ENCODE measurements around the gene TUT1.
"Not testable (repeated sequence)": the region's sequence is repeated elsewhere in the genome, so short reads cannot be mapped to it uniquely, and the experiment has no call there.

The TUT1 gene

DNA sequence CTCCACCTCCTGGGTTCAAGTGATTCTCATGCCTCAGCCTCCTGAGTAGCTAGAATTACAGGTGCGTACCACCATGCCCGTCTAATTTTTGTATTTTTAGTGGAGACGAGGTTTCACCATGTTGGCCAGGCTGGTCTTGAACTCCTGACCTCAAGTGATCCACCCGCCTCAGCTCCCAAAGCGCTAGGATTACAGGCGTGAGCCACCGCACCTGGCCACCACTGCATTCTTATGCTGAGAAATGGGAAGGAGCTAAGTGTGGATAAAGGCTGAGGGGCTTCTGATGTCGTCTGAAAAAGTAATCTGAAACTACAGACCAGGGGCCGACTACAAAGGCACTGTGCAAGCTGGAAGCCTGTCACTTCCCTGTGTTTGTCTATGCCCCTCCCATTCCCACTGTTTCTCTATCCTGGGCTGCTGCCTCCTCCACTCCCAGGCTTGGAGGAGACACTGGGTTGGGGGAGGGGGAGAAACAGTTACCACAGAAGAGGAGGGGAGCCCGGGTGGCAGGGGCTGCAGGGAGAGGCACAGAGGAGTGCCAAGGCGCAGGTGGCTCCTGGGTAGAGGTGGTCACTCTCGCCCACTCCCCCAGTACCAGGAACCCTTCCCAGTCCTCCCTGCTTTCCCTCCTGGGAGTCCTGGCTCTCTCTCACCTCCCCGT, 13.3 kb upstream of the TUT1 start:
- DNase-seq, result no peak

DNA sequence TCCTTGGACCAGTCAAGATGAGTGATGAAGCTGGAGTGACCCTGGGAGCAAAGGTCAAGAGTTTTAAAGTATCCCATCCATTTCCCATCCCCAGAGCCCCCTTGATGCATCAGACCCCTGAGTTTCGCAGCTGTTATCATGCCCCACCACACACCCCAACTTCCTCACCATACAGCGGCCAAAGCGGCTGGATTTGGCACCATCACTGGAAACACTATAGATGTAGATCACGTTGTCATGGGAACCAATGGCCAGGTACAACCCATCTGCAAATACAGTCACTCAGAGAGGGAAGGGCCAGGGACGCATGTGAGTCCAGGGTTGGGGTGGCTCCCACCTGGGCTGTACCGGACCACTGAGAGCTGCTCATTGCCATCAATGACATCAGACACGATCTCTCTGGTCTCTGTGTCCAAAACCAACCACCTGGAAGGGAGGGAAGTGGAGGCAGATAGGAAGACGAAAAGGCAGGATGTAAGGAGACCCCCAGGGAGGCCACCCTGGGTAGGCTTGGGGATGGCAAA, 12.5 kb upstream of the TUT1 start:
- no peak for DNase-seq

DNA sequence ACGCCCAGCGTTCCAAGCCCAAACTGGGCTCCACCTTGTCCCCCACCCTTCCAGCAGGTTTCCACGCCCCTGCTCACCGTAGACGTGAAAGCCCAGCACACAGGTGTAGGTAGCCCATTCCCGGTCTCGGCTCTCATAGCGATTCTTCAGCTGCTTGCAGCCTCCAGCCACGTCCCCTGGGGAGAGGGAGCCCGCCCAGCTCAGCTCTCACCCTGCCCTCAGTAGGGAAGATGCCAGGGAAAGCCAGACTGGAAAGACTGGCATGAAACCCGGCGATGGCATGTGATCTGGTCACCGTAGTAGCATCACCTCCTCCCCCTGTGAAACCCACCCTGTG, 11.7 kb upstream of the TUT1 start:
- DNase-seq, result no peak

DNA sequence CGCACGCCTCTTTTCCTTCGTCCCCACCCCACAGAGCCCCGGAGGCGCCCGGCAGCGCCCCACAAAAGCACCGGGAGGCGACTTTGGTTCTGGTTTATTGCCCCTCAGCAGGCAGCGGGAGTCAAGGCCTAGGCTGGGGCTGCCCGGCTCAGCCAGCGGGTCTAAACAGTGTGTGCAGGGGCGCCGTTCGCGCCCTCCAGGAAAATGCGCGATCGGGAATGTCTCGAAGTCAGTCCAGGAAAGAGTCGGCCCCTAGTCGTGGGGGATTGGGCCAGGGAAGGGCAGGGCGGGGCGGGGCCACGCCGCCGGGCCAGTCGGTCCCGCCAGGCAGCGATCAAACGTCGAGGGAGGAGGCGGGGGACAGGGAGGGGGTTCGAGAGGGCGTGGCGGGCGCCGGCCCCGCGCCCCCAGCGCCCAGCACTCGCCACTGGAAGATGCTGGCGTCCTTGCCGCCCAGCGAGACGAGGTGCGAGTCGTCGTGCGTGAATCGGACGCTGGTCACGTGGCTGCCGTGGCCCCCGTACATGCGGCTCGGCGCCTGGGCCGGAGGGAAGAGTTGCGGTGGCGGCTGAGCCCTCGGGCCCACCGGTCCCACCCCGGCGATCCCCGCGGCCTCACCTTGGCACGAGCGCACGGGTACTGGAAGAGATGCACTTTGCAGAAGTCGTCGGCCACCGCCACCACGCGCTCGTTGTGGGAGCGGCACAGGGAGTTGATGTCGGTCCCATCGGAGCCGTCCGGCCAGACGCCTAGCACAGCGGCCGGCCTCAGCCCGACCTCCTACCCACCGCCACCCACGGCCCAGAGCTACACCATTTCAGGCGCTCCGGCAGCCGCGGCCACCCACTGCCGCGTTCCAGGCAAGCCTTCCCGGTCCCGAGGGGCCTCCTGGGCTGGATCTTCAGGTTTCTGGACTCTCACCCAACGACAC, 11.1 kb upstream of the TUT1 start:
- DNase-seq, result peak; percentile 69

DNA sequence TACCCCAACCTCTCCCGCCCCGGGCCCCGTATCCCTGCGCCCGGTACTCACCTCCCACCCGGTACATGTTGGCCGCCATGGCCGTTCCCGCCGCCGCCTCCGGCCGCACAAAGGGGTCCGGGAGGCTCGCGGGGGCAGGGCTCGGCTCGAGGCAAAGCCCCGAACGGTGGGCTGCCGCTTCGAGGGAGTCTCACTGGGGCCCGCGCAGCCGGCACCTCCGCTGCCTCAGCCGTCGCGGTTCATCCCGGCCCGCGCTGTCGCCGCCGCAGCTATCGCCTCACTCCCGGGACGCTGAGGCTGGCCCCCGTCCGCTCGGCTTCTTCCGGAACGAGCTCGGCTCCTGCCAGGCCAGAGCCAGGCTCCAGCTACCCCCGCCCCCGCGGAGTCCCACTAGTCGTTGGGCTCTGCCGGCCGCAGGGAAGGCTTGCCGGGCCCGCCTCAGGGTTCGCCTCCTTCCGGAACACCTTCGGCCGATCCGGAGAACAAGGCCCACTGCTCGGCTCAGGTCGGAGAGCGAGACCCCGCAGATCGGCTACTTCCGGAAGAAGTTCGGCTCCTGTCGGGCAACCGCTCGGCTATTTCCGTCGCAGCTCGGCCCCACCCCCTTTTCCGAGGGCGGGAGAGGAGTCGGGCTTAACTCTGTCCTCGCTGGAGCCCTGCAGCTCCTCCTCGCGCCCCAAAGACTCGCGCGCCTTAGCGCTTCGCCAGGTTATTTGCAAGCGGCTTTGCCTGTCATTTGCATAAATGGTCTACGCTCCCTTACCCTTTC, 10.2 kb upstream of the TUT1 start, which contains the start of gene MTA2:
TSS of gene MTA2 (minus strand) at position 494 of the 769 bp plus-strand sequence. CDS start at position 79, 415 bp downstream.
- peak; percentile 98 for DNase-seq

DNA sequence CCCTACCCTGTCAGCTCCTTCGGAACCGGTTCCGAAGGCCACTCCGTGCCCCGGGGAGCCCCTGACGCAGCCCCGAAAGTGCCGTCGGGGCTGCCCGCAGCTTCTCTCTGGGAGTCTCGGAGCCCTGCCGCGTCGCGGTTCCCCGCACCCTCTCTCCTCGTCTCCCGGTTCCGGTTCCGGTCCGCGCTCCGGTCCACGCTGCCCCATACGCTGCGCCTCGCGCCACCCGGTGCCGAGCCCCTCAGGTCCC, 9.7 kb upstream of the TUT1 start:
- no peak for DNase-seq

DNA sequence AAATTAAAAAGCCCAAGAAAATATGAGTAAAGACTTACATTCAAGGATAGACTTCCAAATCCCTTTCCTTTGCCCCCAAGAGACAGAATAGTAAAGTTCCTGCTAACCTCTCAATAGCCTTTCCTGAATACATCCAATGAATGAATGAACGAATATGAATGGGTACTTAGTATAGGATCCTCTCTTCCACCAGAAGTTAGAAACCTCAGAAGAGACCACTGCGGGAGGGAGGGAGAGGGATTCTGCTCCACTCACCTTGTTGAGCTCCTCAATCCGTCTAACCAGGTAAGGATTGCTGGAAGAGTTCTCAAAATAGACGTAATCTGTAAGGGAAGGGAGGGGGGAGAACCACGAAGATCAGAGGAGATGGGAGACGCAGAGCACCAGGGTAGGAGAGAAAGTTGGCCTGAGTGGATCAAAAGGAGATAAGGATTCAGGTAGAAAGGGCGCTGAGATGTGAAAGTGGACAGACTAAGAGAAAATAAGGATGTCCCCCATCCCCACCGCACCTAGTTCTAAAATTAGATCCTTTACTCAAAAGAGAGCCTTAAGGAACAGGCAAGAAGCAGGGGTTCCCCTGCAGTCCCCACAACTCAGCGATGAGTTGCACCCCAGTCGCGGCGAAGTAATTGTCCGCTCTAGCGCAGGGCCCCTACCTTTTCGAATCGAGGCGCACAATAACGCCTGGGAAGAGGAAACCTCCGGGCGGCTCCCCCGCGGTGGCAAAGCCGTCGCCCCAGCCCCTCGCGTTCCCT, 9.2 kb upstream of the TUT1 start:
- DNase-seq, result no peak

DNA sequence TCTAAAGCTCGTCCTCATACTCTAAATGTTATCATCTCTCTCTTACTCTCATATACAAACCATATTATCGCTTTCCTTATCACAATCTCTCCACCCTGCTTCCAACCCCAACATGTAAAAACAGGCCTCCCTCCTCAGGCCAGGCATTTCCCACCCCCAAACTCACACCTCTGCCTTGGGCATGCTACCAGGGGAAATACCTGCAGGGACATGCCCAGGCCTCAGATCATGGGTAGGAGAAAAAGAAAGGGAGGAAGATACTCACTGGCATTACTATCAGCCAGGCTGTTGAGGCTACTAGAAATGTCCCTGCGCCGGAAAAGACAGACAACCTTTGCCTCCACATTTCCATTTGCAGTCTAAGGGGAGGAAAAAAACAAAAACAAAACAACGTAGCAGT, 8.6 kb upstream of the TUT1 start:
- peak; percentile 16 for DNase-seq

DNA sequence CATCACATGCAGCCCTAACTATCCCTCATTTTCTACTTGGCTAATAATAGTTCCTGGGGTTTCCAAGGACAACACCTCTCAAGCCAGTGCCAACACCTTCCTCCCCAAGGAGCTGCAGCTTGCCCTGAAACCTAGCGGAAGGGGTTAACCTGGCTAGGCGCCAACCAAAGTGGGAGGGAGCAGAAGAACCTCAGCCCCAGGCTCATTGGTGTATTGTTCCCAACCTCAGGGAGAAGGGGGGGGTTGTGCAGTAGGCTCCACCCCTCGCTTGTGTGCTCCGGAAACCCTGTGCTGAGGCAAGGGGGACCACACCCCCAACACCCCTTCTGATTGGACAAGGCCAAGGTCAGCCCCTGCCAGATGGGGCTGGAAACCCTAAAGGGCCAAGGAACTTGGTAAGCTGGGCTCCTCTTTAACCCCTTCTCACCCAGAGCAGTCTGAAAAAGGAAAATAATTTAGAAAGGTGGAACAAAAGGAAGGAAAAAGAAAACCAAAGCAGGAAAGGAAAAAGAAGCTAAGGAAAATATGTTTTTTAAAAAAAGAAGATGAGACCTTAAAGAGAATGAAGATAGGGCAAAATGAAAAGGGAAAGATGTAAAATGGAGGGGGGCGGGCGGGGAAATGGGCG, 7.9 kb upstream of the TUT1 start:
- peak; percentile 84 for DNase-seq

DNA sequence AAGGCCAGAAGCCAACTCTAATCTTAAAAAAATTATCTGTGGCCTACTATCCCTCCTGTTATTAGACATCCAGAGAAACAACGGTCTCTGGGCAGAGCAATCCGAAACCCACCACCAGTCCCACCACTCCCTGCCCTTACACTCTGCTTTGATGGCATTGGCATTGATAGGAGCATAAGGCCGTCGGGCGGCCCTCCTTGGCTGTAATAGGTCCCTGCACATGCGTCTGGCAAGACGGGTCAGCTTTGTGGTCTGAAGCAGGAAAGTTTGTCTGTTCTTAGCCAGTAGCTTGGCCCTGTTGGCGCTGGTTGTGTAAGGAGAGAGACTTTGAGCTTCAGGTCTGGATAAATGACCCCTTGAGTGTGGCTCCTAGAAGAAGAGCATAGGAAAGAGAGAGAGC, 3.8 kb upstream of the TUT1 start:
- no peak for DNase-seq

DNA sequence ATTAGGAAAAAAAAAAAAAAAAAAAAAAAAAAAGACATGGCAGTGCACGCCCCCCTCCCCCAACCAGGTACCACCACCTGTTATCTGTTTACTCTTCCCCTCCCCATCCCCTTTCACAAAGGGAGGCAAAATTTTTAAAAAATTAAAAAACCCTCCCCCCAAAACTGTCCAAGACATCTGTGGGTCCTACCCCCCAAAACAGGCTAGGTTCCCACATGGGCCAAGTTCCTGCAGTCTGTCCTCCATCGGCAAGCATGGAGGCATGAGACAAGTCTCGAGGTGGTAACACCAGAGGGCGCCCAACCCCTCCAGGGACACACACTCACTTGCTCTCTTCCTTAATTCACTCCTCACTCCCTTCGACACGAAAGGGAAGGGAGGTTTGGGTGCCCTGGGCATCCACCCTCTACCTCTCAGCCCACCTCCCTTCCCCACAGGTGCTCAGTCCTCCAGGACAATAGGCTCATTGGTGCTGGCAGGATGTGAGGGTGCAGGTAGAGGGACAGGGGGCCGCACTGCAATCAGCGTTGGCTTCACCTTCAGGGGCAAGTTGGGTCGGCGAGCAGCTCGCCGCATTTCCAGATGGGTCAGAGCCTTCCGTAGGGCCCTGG, 2.2 kb upstream of the TUT1 start:
- DNase-seq, result peak; percentile 68

DNA sequence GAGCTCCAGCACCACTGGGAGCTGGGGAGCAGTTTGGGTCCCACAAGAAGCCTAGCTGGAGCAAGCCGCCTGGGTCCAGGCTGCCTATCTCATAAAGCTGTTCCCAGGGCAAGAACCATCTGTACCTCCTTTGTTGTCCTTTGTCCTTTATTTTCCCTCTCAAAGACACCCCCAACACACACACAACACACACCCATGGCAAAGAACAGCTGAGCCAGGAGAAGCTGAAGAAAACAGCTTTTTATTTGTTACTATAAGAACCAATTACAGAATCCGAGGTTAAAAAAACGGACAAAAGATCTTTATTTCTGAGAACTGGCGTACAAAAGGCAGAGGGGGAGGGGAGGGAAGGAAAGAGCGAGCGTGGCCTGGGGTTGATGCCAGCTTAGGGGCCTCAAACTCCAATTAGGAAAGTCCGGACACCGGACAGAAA, 1.7 kb upstream of the TUT1 start:
- DNase-seq, result no peak

DNA sequence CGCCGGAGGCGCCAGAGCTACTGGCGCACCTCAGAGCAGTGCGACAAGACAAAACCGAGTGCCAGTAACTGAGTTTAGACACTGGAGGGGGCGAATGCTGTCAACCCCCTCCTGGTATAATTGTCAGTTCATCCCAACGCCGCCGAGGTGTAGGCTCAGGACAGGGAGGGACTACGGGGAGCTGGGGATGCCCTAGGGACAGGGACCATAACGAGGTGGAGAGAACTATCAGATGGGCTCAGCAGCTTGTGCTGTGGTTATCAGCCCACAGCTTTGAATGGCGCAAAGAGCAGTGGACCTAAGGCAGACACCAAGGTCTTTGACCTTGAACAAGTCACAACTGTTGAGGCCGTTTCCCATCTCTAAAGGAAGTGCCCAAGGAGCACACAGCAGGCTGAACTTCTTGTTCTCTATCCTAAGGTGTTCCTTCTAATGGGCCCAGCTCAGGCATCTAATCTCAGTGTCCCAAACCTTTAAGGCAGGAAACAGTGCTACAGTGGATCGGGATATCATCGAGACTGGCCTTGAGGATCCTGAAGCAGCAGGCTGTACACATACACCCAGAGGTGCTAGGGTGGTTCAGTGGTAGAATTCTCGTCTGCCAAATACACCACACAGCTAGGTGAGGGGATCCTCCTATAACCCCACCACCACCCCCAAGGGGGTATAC, 958 bp upstream of the TUT1 start:
- no peak for DNase-seq

DNA sequence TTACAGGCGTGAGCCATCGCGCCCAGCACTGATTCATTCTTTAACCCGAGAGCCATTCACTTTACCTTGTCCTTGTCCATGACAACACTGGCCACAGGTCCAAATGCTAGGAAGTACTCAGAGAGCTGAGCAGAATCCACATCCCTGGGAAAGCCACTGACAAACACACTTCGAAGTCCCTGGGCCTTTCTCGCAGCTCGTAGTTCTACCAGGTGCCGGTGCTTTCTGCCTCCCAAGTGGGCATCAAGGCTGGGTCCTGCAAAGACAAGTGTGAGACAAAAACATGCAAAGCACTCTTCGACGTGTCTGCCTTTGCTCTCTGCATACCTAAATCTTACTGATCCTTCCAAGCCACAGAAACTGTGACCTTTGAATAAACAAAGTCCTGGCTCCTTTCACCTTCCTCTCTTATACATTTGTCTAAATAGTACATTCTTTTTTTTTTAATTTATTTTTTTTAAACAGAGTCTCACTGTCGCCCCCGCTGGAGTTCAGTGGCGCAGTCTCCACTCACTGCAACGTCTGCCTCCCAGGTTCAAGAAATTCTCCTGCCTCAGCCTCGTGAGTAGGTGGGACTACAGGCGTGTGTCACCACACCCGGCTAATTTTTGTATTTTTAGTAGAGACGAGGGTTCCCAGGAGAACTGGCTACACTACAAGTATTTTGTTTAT, 2.2 kb downstream of the TUT1 start:
- no peak for DNase-seq

DNA sequence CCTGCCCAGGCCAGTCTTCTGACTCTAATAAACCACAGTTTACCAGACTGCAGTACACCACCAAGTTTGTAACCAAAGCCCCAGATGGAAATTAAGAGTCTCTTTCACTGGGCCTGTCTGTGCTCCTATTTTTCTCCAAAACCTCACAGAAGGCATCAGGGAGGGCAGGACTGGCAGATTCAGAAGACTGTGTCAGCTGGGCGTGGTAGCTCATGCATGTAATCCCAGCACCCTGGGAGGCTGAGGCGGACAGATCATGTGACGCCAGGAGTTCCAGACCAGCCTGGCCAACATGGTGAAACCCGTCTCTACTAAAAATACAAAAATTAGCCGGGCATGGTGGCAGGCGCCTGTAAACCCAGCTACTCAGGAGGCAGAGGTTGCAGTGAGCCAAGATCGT, 6.0 kb downstream of the TUT1 start:
- not testable (repeated sequence) for DNase-seq

DNA sequence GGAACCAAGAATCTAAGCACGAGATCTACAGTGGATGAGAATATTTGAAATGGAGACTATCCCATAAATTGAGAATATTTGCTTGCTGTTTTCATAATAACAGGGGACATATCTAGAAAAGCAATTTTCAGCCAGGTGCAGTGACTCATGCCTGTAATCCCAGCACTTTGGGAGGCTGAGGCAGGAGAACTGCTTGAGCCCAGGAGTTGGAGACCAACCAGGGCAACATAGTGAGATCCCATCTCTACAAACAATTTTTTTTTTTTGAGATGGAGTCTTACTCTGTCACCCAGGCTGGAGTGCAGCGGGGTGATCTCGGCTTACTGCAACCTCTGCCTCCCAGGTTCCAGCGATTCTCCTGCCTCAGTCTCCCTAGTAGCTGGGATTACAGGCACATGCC, 9.6 kb downstream of the TUT1 start:
- not testable (repeated sequence) for DNase-seq

DNA sequence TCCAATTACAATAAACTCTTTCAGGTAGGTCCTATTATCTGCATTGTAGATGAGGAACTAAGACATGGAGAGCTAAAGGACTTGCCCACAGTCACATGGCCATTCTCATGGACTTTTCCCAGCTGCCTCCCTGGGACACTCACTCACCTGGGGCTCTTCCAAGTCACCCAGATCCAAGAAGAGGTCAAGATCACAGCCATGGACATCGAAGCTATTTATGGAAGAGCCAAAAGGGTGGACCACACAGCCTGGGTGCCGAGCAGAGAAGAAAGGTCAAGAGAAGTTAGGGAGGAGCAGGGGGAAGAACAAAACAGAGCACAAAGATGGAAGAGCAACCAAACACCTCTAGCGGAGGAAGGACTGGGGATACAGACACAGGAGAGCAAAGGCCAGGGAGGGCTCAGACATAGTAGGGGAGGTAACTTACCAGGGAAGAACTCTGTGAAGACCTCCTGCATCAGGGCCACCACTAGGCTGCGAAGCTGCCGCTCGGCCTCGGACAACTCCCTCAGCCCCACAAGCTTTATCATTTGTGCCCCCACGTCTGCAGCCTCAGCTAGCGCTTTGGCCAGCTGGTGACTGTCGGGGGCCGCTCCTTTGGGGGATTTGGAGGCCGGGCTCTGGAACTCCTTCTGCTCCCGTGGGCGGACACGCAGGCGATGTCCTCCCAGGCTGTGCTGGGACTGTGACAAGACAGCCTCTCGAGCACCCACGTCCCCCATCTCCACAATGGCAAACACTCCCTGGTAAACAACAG, 10.2 kb downstream of the TUT1 start:
- DNase-seq, result no peak

DNA sequence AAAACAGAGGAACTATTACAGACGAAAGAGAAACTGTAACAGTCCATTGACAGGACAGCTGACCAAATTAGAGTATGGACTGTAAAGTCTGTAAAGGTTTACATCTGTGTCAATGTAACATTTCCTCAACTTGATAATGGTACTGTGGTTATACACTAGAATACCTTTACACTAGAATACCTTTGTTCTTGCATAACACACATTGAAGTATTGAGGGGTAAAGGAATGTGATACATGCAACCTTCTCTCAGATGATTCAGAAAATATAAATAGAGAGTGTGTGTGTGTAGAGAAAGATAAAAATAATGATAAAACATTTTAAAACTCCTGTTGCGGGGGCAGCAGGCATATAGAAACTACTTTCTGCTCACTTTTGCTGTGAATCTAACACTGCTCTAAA, 12.1 kb downstream of the TUT1 start:
- no peak for DNase-seq

DNA sequence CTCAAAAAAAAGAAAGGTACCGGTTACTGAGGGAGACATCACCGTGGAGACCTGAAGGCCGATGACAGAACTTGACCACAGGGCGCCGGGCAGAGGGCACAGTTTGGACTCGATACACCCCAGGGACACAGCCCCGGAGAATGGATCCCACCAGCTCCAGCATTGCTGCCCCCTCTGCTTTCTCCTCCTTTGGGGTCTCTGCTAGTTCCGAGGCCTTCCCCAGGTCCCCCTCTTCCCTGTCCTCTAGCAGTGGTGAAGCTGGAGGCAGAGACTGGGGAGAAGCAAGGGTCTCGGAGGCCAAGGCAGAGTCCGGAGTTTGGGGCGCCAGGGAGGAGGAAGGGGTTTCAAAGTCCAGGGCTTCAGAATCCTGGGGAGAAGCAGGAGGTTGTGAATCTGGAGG, 12.8 kb downstream of the TUT1 start:
- no peak for DNase-seq

Measured in NCI-H1105 treated with DMSO at 0.1 percent for 48 hours (cell line).